Activated B cell treated with CpG ODN at 0.5 μM for 24 hours (primary cell): ENCODE data around the gene EEF2KMT. TPM values are rescaled to one million over a fixed set of nuclear protein-coding genes. Genes with fewer than 3 reads are reported as not detected.

Source experiments
- ATAC-seq: fragments of 200-7000 bp; cut with Tn5 transposase; one replicate; pipeline ENCODE4 v1.10.0; 2021; ENCODE audit warnings: low read depth, mild to moderate bottlenecking, moderate library complexity
- CTCF ChIA-PET: fragments of 350-600 bp; sonication (Branson Sonifier 250); formaldehyde crosslinking; loops from one replicate; lab custom pipeline; 2021; ENCODE audit warnings: antibody characterized with exemption; lab: Charles Lee
- POLR2A ChIA-PET: fragments of 350-600 bp; sonication (Branson Sonifier 250); formaldehyde crosslinking; loops from one replicate; lab custom pipeline; 2021; ENCODE audit warnings: antibody characterized with exemption; lab: Charles Lee
- DNase-seq: peaks from one replicate; pipeline ENCODE4 v3.0.0; 2022
- H3K27ac Mint-ChIP-seq: one replicate; pipeline ENCODE4 v1.8.0; 2020; ENCODE audit warnings: mixed read lengths
- H3K27me3 Mint-ChIP-seq: one replicate; pipeline ENCODE4 v1.8.0; 2021; ENCODE audit warnings: mixed read lengths
- H3K36me3 Mint-ChIP-seq: one replicate; pipeline ENCODE4 v1.8.0; 2021; ENCODE audit warnings: low read depth, mixed read lengths
- H3K4me1 Mint-ChIP-seq: one replicate; pipeline ENCODE4 v1.8.0; 2021; ENCODE audit warnings: mixed read lengths
- H3K4me3 Mint-ChIP-seq: one replicate; pipeline ENCODE4 v1.8.0; 2020; ENCODE audit warnings: mild to moderate bottlenecking, mixed read lengths
- H3K9me3 Mint-ChIP-seq: one replicate; pipeline ENCODE4 v1.8.0; 2020; ENCODE audit warnings: mixed read lengths
- CTCF ChIP-seq: fragments of 200-600 bp; IDR thresholded peaks from one replicate; pipeline ENCODE4 v1.8.0; 2022; ENCODE audit warnings: antibody characterized with exemption, mild to moderate bottlenecking
- intact Hi-C: fragments of 100-400 bp; cut with micrococcal nuclease; formaldehyde crosslinking; loops from one replicate; pipeline ENCODE4 v1.15.1; 2024
- total RNA-seq: library from RNA; stranded (reverse); gene quantifications from 2 replicates; pipeline ENCODE4 v1.2.3, GENCODE V29; 2022

The EEF2KMT gene
- total RNA-seq, 1 donor from 2014 or later, result 14.9 TPM

GRCh38 chr16:5069854-5070253, 27.7 kb downstream of the EEF2KMT start:
- ATAC-seq (no peak), DNase-seq (no peak)
- Mint-ChIP-seq H3K9me3 (no peaks in the 10 kb centered on the region), H3K27me3 (peaks cover 3% of the 10 kb centered on the region), H3K4me1 (peaks cover 25% of the 10 kb centered on the region), H3K4me3 (no peak overlapping the region), H3K36me3 (peaks cover 12% of the 10 kb centered on the region), H3K27ac (no peak overlapping the region)
- intact Hi-C loops, result loop anchor here (5.0 kb wide), 1 partner anchor 223 kb away; the partner anchor contains the start of genes GLYR1 and UBN1
- ChIA-PET POLR2A (no interaction called here), CTCF (no interaction called here)
- no peak for TF ChIP-seq CTCF

- ATAC-seq (no peak), DNase-seq (no peak)
- H3K27me3 Mint-ChIP-seq, result peaks cover 6% of the 10 kb centered on the region
- H3K27ac Mint-ChIP-seq, result no peak overlapping the region
- no peak for TF ChIP-seq CTCF
- no peak overlapping the region for H3K4me3 Mint-ChIP-seq
- CTCF ChIA-PET, result no interaction called here
- H3K4me1 Mint-ChIP-seq, result peaks cover 25% of the 10 kb centered on the region
- intact Hi-C loops, result no loop called here
- peaks cover 6% of the 10 kb centered on the region for H3K36me3 Mint-ChIP-seq
- POLR2A ChIA-PET, result no interaction called here
- H3K9me3 Mint-ChIP-seq, result no peaks in the 10 kb centered on the region
These were observed 28.5 kb downstream of the EEF2KMT start for GRCh38 chr16:5069048-5069447.

GRCh38 chr16:5066511-5066910, 31.1 kb downstream of the EEF2KMT start:
- Mint-ChIP-seq H3K27me3 (peaks cover 8% of the 10 kb centered on the region), H3K9me3 (no peaks in the 10 kb centered on the region), H3K4me1 (peaks cover 7% of the 10 kb centered on the region), H3K27ac (no peak overlapping the region), H3K4me3 (no peak overlapping the region), H3K36me3 (no peaks in the 10 kb centered on the region)
- POLR2A ChIA-PET, result no interaction called here
- CTCF ChIA-PET, result no interaction called here
- DNase-seq, result no peak
- TF ChIP-seq CTCF, result no peak
- intact Hi-C loops, result no loop called here
- no peak for ATAC-seq

- ATAC-seq (no peak), DNase-seq (no peak)
- no peak within 1 kb of the TSS for H3K4me3 Mint-ChIP-seq
- ChIA-PET CTCF (no interaction called here), POLR2A (no interaction called here)
- H3K27ac Mint-ChIP-seq, result no peak within 1 kb of the TSS
- TF ChIP-seq CTCF, result no peak
- H3K36me3 Mint-ChIP-seq, result no peaks in the 10 kb centered on the region
- intact Hi-C loops, result no loop called here
- no peaks in the 10 kb centered on the region for H3K4me1 Mint-ChIP-seq
- no peaks in the 10 kb centered on the region for H3K9me3 Mint-ChIP-seq
- peaks cover 8% of the 10 kb centered on the region for H3K27me3 Mint-ChIP-seq
These were observed 31.8 kb downstream of the EEF2KMT start, which contains the start of gene C16orf89 for GRCh38 chr16:5065813-5066212. C16orf89 (minus strand) TSS chr16:5065956; CDS start chr16:5065908, 48 bp downstream.

- ATAC-seq (no peak), DNase-seq (no peak)
- intact Hi-C loops, result no loop called here
- Mint-ChIP-seq H3K27ac (no peak overlapping the region), H3K4me3 (no peak overlapping the region), H3K36me3 (no peaks in the 10 kb centered on the region), H3K9me3 (no peaks in the 10 kb centered on the region), H3K27me3 (peaks cover 8% of the 10 kb centered on the region), H3K4me1 (no peaks in the 10 kb centered on the region)
- no peak for TF ChIP-seq CTCF
- ChIA-PET CTCF (no interaction called here), POLR2A (no interaction called here)
These were observed 32.3 kb downstream of the EEF2KMT start for GRCh38 chr16:5065326-5065725.
